Measurements from ENCODE around the gene NSDHL. TPM values are rescaled to one million over a fixed set of nuclear protein-coding genes. Genes with fewer than 3 reads are reported as not detected.

Gene NSDHL
- total RNA-seq, 1 donor from 2014 or later: 28.2 TPM

- DNase-seq (ENCODE audit: low read depth): no peak
These were observed 13.0 kb downstream of the NSDHL start for GRCh38 chrX:152843852-152844251.

- no peak for DNase-seq (ENCODE audit: low read depth)
These were observed 13.4 kb downstream of the NSDHL start for GRCh38 chrX:152844256-152844655.

- DNase-seq (ENCODE audit: low read depth): no peak
These were observed 14.9 kb downstream of the NSDHL start for GRCh38 chrX:152845618-152846240.

GRCh38 chrX:152847281-152847680 is 16.4 kb downstream of the NSDHL start:
- no peak for DNase-seq (ENCODE audit: low read depth)

GRCh38 chrX:152850465-152850864 is 19.6 kb downstream of the NSDHL start:
- DNase-seq (ENCODE audit: low read depth): no peak

GRCh38 chrX:152853986-152854385 is 23.1 kb downstream of the NSDHL start:
- DNase-seq (ENCODE audit: low read depth): no peak

- no peak for DNase-seq (ENCODE audit: low read depth)
These were observed 30.3 kb downstream of the NSDHL start for GRCh38 chrX:152861116-152861515.

- DNase-seq (ENCODE audit: low read depth): no peak
These were observed 31.0 kb downstream of the NSDHL start for GRCh38 chrX:152861826-152862225.

- DNase-seq (ENCODE audit: low read depth): no peak
These were observed 34.5 kb downstream of the NSDHL start for GRCh38 chrX:152865232-152865920.

GRCh38 chrX:152866386-152866785 is 35.5 kb downstream of the NSDHL start:
- DNase-seq (ENCODE audit: low read depth): no peak

GRCh38 chrX:152869972-152870371 is 39.1 kb downstream of the NSDHL start:
- DNase-seq (ENCODE audit: low read depth): no peak

- no peak for DNase-seq (ENCODE audit: low read depth)
These were observed 40.4 kb downstream of the NSDHL start for GRCh38 chrX:152871260-152871659.

- no peak for DNase-seq (ENCODE audit: low read depth)
These were observed 41.7 kb downstream of the NSDHL start for GRCh38 chrX:152872522-152872921.

GRCh38 chrX:152873361-152873760 is 42.5 kb downstream of the NSDHL start:
- no peak for DNase-seq (ENCODE audit: low read depth)

- no peak for DNase-seq (ENCODE audit: low read depth)
These were observed 46.3 kb downstream of the NSDHL start for GRCh38 chrX:152876931-152877840.

GRCh38 chrX:152878976-152879755 is 48.3 kb downstream of the NSDHL start:
- no peak for DNase-seq (ENCODE audit: low read depth)

- no peak for DNase-seq (ENCODE audit: low read depth)
These were observed 50.4 kb downstream of the NSDHL start for GRCh38 chrX:152881289-152881688.

- DNase-seq (ENCODE audit: low read depth): no peak
These were observed 53.3 kb downstream of the NSDHL start for GRCh38 chrX:152884171-152884570.

- no peak for DNase-seq (ENCODE audit: low read depth)
These were observed 55.9 kb downstream of the NSDHL start for GRCh38 chrX:152886716-152887115.

- no peak for DNase-seq (ENCODE audit: low read depth)
These were observed 61.6 kb downstream of the NSDHL start for GRCh38 chrX:152892499-152892898.
